OCI-LY1 (cell line): ENCODE measurements around the gene COPE.

ENCODE experiments used
- EZH2 ChIP-seq: fragments of 200-600 bp; sonication (generic), shearing (Covaris generic); IDR thresholded peaks from 2 replicates; pipeline ENCODE4 v1.8.0; 2017; ENCODE audit warnings: borderline replicate concordance, mixed run types, mild to moderate bottlenecking, antibody characterized with exemption, low read length, moderate library complexity, mixed read lengths
- TF ChIP-seq, protein P1 (sequence below): fragments of 200-600 bp; sonication (generic), shearing (Covaris generic); IDR thresholded peaks from 2 replicates; pipeline ENCODE4 v1.5.1; 2017; ENCODE audit warnings: mild to moderate bottlenecking, antibody characterized with exemption, low read length, moderate library complexity, mixed read lengths

DNA sequence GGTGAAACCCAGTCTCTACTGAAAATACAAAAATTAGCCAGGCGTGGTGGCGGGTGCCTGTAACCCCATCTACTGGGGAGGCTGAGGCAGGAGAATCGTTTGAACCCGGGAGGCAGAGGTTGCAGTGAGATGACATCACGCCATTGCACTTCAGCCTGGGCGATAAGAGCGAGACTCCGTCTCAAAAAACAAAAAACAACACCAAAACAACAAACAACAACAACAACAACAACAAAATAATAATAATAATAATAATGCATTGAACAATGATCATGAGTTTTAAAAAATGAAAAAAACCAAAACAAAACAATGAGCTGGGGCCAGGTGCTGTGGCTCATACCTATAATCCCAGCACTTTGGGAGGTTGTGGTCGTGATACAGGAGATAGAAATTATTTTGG, 44.9 kb upstream of the COPE start:
- TF ChIP-seq, protein P1, sequence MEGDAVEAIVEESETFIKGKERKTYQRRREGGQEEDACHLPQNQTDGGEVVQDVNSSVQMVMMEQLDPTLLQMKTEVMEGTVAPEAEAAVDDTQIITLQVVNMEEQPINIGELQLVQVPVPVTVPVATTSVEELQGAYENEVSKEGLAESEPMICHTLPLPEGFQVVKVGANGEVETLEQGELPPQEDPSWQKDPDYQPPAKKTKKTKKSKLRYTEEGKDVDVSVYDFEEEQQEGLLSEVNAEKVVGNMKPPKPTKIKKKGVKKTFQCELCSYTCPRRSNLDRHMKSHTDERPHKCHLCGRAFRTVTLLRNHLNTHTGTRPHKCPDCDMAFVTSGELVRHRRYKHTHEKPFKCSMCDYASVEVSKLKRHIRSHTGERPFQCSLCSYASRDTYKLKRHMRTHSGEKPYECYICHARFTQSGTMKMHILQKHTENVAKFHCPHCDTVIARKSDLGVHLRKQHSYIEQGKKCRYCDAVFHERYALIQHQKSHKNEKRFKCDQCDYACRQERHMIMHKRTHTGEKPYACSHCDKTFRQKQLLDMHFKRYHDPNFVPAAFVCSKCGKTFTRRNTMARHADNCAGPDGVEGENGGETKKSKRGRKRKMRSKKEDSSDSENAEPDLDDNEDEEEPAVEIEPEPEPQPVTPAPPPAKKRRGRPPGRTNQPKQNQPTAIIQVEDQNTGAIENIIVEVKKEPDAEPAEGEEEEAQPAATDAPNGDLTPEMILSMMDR: no peak
- no peak for TF ChIP-seq EZH2
